ENCODE results near the gene BCDIN3D.

The BCDIN3D gene

DNA sequence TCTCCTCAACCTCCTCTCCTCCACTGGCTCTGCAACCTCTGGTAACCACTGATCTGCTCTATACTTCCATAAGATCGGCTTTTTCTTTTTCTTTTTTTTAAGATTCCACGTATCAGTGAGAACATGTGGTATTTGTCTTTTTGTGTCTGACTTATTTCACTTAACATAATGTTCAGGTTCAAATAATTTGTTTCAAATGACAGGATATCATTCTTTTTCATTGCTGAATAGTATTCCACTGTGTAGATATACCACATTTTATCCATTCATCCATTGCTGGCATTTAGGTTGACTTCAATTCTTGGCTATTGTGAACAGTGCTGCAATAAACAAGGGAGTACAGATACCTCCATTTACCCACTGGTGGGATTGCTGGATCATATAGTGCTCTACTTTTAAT lies 55.2 kb downstream of the BCDIN3D start:
- no peak for DNase-seq (ENCODE audit: extremely low spot score, insufficient read length, low read depth)
- FAIRE-seq, result no peak
